Rectal smooth muscle tissue (tissue), 1 donor: ENCODE data around the gene TNFRSF6B.
"Not testable (repeated sequence)": the region's sequence is repeated elsewhere in the genome, so short reads cannot be mapped to it uniquely, and the experiment has no call there.

ENCODE experiments used
- H3K27ac ChIP-seq: one replicate; pipeline ENCODE4 v1.7.0; 2013; ENCODE audit warnings: low read depth, low read length, inconsistent platforms
- H3K27me3 ChIP-seq: one replicate; pipeline ENCODE4 v1.7.0; 2013; ENCODE audit warnings: low read length; ENCODE audit not compliant: control insufficient read depth, insufficient read depth
- H3K36me3 ChIP-seq: one replicate; pipeline ENCODE4 v1.7.0; 2013; ENCODE audit warnings: low read length; ENCODE audit not compliant: control insufficient read depth, insufficient read depth
- H3K4me1 ChIP-seq: one replicate; pipeline ENCODE4 v1.7.0; 2013; ENCODE audit warnings: low read length; ENCODE audit not compliant: control insufficient read depth, insufficient read depth
- H3K4me3 ChIP-seq: one replicate; pipeline ENCODE4 v1.7.0; 2013; ENCODE audit warnings: low read length
- H3K9ac ChIP-seq: one replicate; pipeline ENCODE4 v1.7.0; 2013; ENCODE audit warnings: low read length

The TNFRSF6B gene

DNA sequence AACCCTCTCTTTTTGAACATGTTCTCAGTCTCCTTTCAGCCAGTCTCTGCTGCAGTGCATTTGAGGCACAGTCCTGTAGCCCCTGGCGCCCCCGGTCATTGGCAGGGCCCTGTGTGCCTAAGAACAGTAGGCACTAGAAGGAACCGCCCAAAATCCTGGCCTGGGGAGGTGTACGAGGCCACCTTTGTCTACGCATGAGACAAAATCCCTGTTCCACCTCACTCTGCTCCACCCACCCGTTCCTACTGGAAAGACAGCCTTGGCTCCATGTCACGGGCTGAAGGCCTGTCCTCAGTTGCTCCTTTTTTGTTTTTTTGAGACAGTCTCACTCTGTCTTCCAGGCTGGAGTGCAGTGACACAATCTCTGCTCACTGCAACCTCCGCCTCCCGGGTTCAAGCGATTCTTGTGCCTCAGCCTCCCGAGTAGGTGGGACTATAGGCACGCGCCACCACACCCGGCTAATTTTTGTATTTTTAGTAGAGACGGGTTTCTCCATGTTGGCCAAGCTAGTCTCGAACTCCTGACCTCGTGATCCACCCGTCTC lies 33.8 kb downstream of the TNFRSF6B start:
- not testable (repeated sequence) for H3K4me3 ChIP-seq, H3K36me3 ChIP-seq, H3K9ac ChIP-seq, H3K27me3 ChIP-seq, H3K27ac ChIP-seq, H3K4me1 ChIP-seq

GRCh38 chr20:63731410-63731809 lies 35.0 kb downstream of the TNFRSF6B start:
- Histone ChIP-seq H3K27me3 (no peaks in the 10 kb centered on the region), H3K9ac (no peak overlapping the region), H3K4me3 (no peak overlapping the region), H3K36me3 (peaks cover 6% of the 10 kb centered on the region), H3K27ac (no peak overlapping the region), H3K4me1 (no peaks in the 10 kb centered on the region)

GRCh38 chr20:63732118-63733095 lies 36.0 kb downstream of the TNFRSF6B start:
- H3K9ac ChIP-seq, result no peak overlapping the region
- no peak overlapping the region for H3K4me3 ChIP-seq
- no peaks in the 10 kb centered on the region for H3K27me3 ChIP-seq
- H3K27ac ChIP-seq, result no peak overlapping the region
- no peaks in the 10 kb centered on the region for H3K4me1 ChIP-seq
- H3K36me3 ChIP-seq, result peaks cover 6% of the 10 kb centered on the region

GRCh38 chr20:63733117-63733516 lies 36.7 kb downstream of the TNFRSF6B start:
- H3K4me1 ChIP-seq, result peaks cover under 1% of the 10 kb centered on the region

DNA sequence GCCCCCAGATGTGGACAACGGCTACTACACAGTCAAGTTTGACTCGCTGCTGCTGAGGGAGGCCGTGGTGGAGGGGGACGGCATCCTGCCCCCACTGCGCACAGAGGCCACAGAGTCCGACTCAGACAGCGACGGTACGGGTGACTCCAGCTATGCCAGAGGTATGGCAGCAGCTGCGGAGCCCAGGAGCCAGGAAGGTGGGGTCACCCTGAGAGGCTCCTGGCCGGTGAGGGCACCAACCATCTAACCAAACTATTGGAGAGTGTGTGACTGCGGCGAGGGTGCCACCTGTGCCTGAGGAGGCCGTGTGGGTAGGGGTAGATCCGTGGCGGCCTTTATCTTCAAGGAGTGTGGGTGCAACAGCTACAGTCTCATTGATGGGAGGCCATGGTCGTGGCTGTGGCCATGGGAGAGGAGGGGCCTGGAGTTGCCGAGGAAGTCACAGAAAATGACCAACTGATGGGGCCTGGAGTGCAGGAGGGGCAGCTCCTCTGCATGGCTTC lies 37.2 kb downstream of the TNFRSF6B start:
- no peak overlapping the region for H3K9ac ChIP-seq
- H3K36me3 ChIP-seq, result peaks cover 6% of the 10 kb centered on the region
- no peaks in the 10 kb centered on the region for H3K27me3 ChIP-seq
- no peak overlapping the region for H3K4me3 ChIP-seq
- H3K27ac ChIP-seq, result no peak overlapping the region
- H3K4me1 ChIP-seq, result peaks cover 5% of the 10 kb centered on the region

More at GRCh38 chr20:63733117-63733516, 36.7 kb downstream of the TNFRSF6B start:
- no peak overlapping the region for H3K9ac ChIP-seq
- H3K27me3 ChIP-seq, result no peaks in the 10 kb centered on the region
- no peak overlapping the region for H3K27ac ChIP-seq
- H3K4me3 ChIP-seq, result no peak overlapping the region
- H3K36me3 ChIP-seq, result peaks cover 6% of the 10 kb centered on the region

DNA sequence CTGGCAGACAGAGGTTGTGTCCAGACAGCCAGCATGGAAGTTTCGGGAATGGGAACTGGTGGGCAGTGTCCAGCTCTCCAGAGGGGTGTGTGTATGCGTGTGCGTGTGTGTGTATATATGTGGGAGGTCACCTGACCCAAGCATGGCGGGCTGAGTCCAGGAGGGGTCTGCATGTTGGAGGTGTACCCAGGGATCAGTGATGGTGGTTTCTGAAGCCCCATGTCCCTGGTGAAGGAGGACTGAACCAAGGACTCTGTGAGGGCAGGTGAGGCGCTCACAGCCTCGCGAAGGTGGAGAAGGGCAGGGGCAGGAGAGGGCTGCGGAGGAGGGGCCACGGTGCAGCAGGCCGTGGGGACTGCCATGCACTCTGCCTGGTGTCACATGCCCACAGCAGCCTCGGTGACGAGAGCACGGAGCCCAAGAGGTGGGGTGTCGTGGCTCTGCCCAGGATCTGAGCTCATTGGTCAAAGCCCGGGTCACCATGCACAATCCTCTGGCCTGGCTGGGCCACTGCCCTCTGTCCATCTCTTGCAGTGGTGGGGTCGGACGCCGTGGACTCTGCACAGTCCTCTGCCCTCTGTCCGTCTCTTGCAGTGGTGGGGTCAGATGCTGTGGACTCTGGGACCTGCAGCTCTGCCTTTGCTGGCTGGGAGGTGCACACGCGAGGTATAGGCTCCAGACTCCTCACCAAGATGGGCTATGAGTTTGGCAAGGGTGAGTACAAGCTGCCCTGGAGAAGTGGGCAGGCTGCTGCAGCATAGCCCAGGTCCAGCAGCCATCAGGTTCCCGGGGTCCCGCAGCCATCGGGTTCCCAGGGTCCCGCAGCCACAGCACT lies 37.9 kb downstream of the TNFRSF6B start:
- H3K4me1 ChIP-seq, result peaks cover 5% of the 10 kb centered on the region
- H3K36me3 ChIP-seq, result peaks cover 6% of the 10 kb centered on the region
- H3K27me3 ChIP-seq, result no peaks in the 10 kb centered on the region
- H3K9ac ChIP-seq, result no peak overlapping the region
- no peak overlapping the region for H3K4me3 ChIP-seq
- no peak overlapping the region for H3K27ac ChIP-seq

- H3K27me3 ChIP-seq, result no peaks in the 10 kb centered on the region
- H3K9ac ChIP-seq, result no peak overlapping the region
- peaks cover 6% of the 10 kb centered on the region for H3K36me3 ChIP-seq
- peaks cover 5% of the 10 kb centered on the region for H3K4me1 ChIP-seq
- H3K4me3 ChIP-seq, result no peak overlapping the region
- no peak overlapping the region for H3K27ac ChIP-seq
These were observed 38.8 kb downstream of the TNFRSF6B start for GRCh38 chr20:63734946-63735858.

DNA sequence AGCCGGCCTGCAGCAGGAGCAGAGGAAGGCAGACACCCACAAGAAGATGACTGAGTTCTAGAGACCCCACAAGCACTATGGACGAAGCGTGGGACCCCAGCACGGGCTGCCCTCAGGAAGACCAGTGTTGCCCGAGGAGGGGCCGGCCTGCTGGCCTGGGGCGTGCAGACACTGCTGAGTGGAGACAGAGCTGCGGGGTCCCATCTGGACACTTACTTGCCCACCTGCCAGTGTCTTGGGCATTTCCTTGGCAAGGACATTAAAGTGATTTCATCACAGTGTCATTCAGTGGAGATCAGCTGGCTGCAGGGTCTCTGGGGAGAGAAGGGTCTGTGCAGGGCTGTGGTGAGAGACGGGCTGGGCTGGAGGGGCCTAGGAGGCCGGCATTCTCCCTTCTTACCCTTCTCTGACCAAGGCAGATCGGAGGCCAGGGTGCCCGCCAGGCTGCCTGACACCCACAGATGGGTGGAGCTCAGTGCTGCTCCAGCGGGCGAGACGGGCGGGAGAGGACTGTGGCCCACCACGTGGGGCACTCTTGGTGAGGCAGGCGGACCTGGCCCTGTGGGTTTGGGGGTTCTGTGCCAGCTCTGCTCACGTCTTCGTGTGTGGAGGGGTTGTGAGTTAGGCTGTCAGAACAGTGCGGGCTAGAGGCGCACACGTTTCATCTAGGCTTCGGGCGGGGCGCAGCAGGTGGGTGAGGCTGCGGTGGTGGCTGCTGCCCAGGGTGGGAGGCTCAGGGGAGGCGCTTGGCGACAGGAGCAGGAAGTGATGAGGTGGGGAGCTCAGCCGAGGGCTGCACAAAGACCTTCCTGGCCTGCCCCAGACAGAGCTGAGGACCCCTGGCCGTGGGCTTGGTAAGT lies 39.6 kb downstream of the TNFRSF6B start, which contains the start of gene LIME1:
LIME1 (plus strand) TSS at position 806 of the 860 bp plus-strand sequence. CDS start 886 bp downstream, outside the sequence.
- H3K4me1 ChIP-seq, result peaks cover 6% of the 10 kb centered on the region
- no peak within 1 kb of the TSS for H3K27ac ChIP-seq
- peaks cover 6% of the 10 kb centered on the region for H3K36me3 ChIP-seq
- no peaks in the 10 kb centered on the region for H3K27me3 ChIP-seq
- peak within 1 kb of the TSS; percentile 61 for H3K4me3 ChIP-seq
- no peak within 1 kb of the TSS for H3K9ac ChIP-seq

DNA sequence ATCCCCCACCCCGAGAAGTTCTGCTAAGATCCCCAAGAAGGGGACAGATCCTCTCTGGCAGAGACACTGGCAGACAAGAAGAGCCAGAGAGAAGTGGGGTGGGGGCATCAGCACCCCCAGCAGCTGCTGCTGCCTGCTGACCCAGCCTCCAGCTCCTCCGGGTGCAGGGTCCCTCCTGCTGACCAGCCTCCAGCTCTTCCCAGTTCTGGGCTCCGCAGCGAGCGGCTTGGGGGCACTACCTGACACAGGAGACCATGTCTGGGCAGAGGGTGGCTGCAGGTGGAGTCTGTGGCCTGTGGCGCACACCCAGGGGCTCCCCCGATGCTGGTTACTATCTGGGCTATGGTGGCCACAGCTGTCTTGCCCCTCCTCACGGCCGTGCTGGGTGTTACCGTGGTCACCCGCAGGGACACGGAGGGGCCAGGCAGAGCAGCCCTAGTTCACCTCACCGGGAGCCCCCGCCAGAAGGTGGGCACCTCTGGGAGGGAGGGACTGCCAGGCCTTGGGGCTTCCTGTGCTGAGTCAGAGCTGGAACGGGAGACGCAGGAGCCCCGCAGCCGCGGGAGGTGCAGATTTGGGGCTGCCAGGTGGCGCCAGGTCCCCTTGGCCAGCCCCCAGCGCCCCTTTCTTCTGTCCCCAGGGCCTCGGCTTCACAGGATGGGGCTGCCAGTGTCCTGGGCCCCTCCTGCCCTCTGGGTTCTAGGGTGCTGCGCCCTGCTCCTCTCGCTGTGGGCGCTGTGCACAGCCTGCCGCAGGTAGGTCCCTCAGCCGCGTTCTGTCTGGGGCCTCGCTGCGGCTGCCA lies 40.6 kb downstream of the TNFRSF6B start:
- H3K27ac ChIP-seq, result no peak overlapping the region
- H3K4me1 ChIP-seq, result peaks cover 11% of the 10 kb centered on the region
- no peak overlapping the region for H3K9ac ChIP-seq
- no peaks in the 10 kb centered on the region for H3K27me3 ChIP-seq
- H3K4me3 ChIP-seq, result peak overlapping the region; percentile 61
- peaks cover 6% of the 10 kb centered on the region for H3K36me3 ChIP-seq

DNA sequence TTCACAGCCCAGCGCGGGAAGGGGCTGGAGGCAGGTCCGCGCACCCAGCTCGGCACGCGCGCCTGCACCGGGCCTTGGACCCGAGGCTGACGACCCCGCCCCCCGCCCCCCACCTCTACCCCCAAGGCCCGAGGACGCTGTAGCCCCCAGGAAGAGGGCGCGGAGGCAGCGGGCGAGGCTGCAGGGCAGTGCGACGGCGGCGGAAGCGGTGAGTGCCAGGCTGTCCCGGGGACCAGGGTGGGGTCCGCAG lies 41.2 kb downstream of the TNFRSF6B start:
- H3K27me3 ChIP-seq, result no peaks in the 10 kb centered on the region
- peaks cover 11% of the 10 kb centered on the region for H3K4me1 ChIP-seq
- no peak overlapping the region for H3K27ac ChIP-seq
- H3K4me3 ChIP-seq, result peak overlapping the region; percentile 61
- H3K9ac ChIP-seq, result no peak overlapping the region
- H3K36me3 ChIP-seq, result peaks cover 6% of the 10 kb centered on the region
